ENCODE measurements around the gene DOCK1.
A peak's percentile ranks its signal among the peaks of the same experiment; 100 is the strongest.

DOCK1 gene

GRCh38 chr10:127137391-127137790 lies 232.2 kb downstream of the DOCK1 start:
- no peak for DNase-seq (ENCODE audit: low read depth in 2 of 2)

- DNase-seq (ENCODE audit: low read depth in 2 of 2), result no peak
These were observed 236.9 kb downstream of the DOCK1 start for GRCh38 chr10:127142136-127142535.

- no peak for DNase-seq (ENCODE audit: low read depth in 2 of 2)
These were observed 237.6 kb downstream of the DOCK1 start for GRCh38 chr10:127142856-127143255.

- peak; percentile 42 to 47 for DNase-seq (ENCODE audit: low read depth in 2 of 2)
These were observed 239.9 kb downstream of the DOCK1 start for GRCh38 chr10:127145173-127145572.

GRCh38 chr10:127146661-127147060 lies 241.4 kb downstream of the DOCK1 start:
- no peak for DNase-seq (ENCODE audit: low read depth in 2 of 2)

GRCh38 chr10:127148066-127148932 lies 243.1 kb downstream of the DOCK1 start:
- DNase-seq (ENCODE audit: low read depth in 2 of 2), result peak; percentile 71 to 73

- peak; percentile 65 to 68 for DNase-seq (ENCODE audit: low read depth in 2 of 2)
These were observed 243.6 kb downstream of the DOCK1 start for GRCh38 chr10:127148933-127149220.

- DNase-seq (ENCODE audit: low read depth in 2 of 2), result no peak
These were observed 244.4 kb downstream of the DOCK1 start for GRCh38 chr10:127149501-127150081.

- no peak for DNase-seq (ENCODE audit: low read depth in 2 of 2)
These were observed 244.9 kb downstream of the DOCK1 start for GRCh38 chr10:127150136-127150535.

GRCh38 chr10:127151541-127151940 lies 246.3 kb downstream of the DOCK1 start:
- DNase-seq (ENCODE audit: low read depth in 2 of 2), result no peak

- no peak for DNase-seq (ENCODE audit: low read depth in 2 of 2)
These were observed 246.9 kb downstream of the DOCK1 start for GRCh38 chr10:127151981-127152699.

GRCh38 chr10:127153181-127153580 lies 248.0 kb downstream of the DOCK1 start:
- DNase-seq (ENCODE audit: low read depth in 2 of 2), result no peak

GRCh38 chr10:127154831-127155620 lies 249.8 kb downstream of the DOCK1 start:
- no peak for DNase-seq (ENCODE audit: low read depth in 2 of 2)

- DNase-seq (ENCODE audit: low read depth in 2 of 2), result no peak
These were observed 251.9 kb downstream of the DOCK1 start for GRCh38 chr10:127157089-127157488.

- DNase-seq (ENCODE audit: low read depth in 2 of 2), result peak; percentile 12 to 18
These were observed 252.4 kb downstream of the DOCK1 start for GRCh38 chr10:127157506-127158200.

- no peak for DNase-seq (ENCODE audit: low read depth in 2 of 2)
These were observed 253.4 kb downstream of the DOCK1 start for GRCh38 chr10:127158662-127159061.

GRCh38 chr10:127159648-127160245 lies 254.5 kb downstream of the DOCK1 start:
- no peak for DNase-seq (ENCODE audit: low read depth in 2 of 2)

GRCh38 chr10:127161482-127161881 lies 256.3 kb downstream of the DOCK1 start:
- DNase-seq (ENCODE audit: low read depth in 2 of 2), result no peak

GRCh38 chr10:127162841-127163240 lies 257.6 kb downstream of the DOCK1 start:
- no peak for DNase-seq (ENCODE audit: low read depth in 2 of 2)

GRCh38 chr10:127168261-127168660 lies 263.0 kb downstream of the DOCK1 start:
- DNase-seq (ENCODE audit: low read depth in 2 of 2), result no peak

GRCh38 chr10:127174866-127175265 lies 269.6 kb downstream of the DOCK1 start:
- no peak for DNase-seq (ENCODE audit: low read depth in 2 of 2)

Data from fibroblast of skin of left biceps (primary cell).